GM12864 (cell line): Measurements from ENCODE around the gene HES6.

Source experiments
- DNase-seq: peaks from one replicate; pipeline ENCODE4 v3.0.0-alpha.2; 2011; ENCODE audit warnings: low read depth
- H3K4me3 ChIP-seq: 2 replicates; pipeline ENCODE4 v1.5.1; 2011; ENCODE audit warnings: mild to moderate bottlenecking, low read depth, low read length, control low read depth
- CTCF ChIP-seq: IDR thresholded peaks from 2 replicates; pipeline ENCODE4 v1.5.1; 2011; ENCODE audit warnings: low read depth, mild to moderate bottlenecking, moderate library complexity, low read length, control low read depth, inconsistent platforms; ENCODE audit errors: missing control alignments

The HES6 gene

DNA sequence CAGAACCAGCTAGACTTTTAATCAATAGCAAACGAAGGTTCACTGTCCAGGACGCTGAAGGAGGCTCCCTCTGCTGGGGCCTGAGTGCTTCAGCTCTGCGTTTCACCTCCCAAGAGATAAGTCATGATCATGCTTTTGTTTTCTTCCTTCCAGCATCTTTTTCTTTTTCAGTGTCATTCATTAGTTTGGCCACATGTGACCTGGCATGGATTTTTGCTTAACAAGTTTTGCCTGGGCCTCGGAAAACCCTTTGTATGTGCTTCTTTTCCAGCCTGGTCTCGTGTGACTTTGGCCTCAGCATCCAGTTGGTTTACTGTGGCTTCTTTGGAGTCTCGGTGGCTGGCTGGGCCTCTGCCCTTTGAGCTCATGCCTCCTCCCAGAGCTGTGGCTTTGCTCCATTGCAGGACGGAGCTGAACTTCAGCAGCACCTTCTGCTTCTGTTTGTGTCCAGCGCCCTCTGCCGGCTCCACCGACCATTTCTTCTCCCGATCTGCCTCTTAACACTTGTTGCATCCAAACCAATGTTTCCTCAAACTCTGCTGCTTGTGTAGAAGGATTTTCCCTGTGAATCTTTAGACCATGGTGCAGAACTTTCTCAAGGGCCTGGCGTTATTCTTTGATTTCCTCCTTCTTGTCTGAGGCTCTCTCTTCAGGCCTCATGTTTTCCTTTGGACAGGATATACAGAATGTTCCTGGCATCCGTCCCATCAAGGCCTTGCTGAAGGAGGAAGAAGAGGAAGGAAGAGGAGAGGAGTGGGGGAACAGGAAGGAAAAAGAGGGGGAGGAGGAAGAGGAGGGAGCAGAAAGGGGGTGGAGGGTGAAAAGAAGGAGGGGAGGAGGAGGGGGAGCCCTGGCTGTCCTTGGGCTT, 23.6 kb upstream of the HES6 start:
- DNase-seq: peak; percentile 31
- no peak overlapping the region for H3K4me3 ChIP-seq
- peak; percentile 83 for TF ChIP-seq CTCF

GRCh38 chr2:238262496-238263122, 22.8 kb upstream of the HES6 start:
- no peak for TF ChIP-seq CTCF
- no peak for DNase-seq
- H3K4me3 ChIP-seq: no peak overlapping the region

- no peak for TF ChIP-seq CTCF
- no peak overlapping the region for H3K4me3 ChIP-seq
- DNase-seq: no peak
These were observed 22.0 kb upstream of the HES6 start for GRCh38 chr2:238261718-238262375.

DNA sequence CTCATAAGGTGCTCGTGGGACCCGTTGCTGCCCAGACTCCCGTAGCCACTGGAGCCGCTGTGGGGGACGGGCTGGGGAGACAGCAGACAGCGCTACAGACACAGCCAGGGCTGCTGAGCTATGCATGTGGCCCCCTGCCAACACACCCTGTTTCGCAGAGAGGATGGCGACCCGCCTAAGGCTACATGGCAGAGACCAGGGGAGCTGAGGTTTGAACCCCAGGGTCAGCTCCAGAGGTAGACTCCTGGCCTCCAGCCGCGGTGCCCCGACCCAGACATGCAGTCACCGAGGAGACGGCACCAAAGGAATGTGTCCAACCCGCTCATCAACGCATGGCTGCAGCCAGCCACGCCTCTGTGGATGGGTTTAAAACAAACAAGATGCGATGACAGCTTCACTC, 21.0 kb upstream of the HES6 start:
- no peak for DNase-seq
- no peak for TF ChIP-seq CTCF
- H3K4me3 ChIP-seq: no peak overlapping the region

DNA sequence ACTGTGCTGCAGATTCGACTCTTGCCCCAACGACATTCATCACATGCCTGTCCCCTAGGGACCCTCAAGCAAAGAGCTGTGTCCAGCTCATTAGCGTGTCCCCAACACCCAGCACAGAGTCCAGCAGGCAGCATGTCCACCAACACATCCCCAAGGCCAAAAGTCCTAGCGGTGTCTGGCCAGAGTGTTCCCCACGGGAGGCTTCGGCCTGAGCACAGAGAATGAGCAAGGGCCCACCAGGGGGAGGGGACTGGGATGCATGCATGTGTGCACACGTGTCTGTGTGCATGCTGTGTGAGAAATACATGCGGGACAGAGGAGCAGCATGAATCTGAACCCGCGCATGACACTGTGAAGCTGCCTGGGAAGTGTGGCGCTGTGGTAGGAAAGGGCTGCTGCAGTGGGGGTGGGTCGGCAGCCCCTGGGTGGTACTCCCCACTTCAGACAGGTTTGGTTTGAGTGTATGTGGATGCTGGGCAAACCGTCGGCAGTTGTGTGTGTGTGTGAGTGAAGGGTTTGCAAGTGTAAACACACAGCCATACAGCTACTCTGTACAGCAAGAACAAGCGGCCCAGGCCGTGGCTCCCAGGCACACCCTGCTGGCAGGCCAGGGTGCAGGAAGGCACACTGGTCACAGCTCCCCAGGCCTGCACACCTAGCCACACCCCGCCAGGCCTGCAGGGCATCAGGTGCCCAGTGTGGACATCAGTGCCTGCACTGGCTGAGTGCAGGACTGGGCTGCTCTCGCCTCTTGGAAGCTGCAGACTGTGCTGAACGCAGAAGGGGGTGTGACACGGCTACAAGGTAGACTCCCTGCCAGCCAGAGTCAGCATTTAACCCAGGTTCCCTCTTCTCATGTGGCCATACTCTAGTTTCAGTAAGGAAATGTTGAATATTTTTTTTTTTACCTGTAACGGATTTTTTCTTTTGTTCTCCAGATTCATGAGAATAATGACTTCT, 19.5 kb upstream of the HES6 start:
- DNase-seq: no peak
- H3K4me3 ChIP-seq: no peak overlapping the region
- peak; percentile 16 for TF ChIP-seq CTCF
